ENCODE results near the gene SPTBN2.
"Not testable (repeated sequence)": the region's sequence is repeated elsewhere in the genome, so short reads cannot be mapped to it uniquely, and the experiment has no call there.

Gene SPTBN2

GRCh38 chr11:66680966-66681645 is 47.9 kb downstream of the SPTBN2 start:
- DNase-seq: no peak

- DNase-seq: peak; percentile 98
These were observed 51.2 kb downstream of the SPTBN2 start, which contains the start of gene RBM4B for GRCh38 chr11:66677599-66678375. Gene RBM4B (minus strand): TSS chr11:66677887. CDS start chr11:66677079, 808 bp downstream.

- no peak for DNase-seq
These were observed 52.0 kb downstream of the SPTBN2 start for GRCh38 chr11:66676931-66677598.

- DNase-seq: no peak
These were observed 52.6 kb downstream of the SPTBN2 start for GRCh38 chr11:66676282-66676919.

- DNase-seq: no peak
These were observed 53.9 kb downstream of the SPTBN2 start for GRCh38 chr11:66674964-66675602.

- no peak for DNase-seq
These were observed 58.2 kb downstream of the SPTBN2 start for GRCh38 chr11:66670816-66671215.

GRCh38 chr11:66665369-66665768 is 63.6 kb downstream of the SPTBN2 start:
- no peak for DNase-seq

- no peak for DNase-seq
These were observed 65.2 kb downstream of the SPTBN2 start for GRCh38 chr11:66663741-66664296.

GRCh38 chr11:66659763-66660162 is 69.3 kb downstream of the SPTBN2 start:
- no peak for DNase-seq

GRCh38 chr11:66653123-66653522 is 75.9 kb downstream of the SPTBN2 start:
- no peak for DNase-seq

GRCh38 chr11:66652651-66653050 is 76.4 kb downstream of the SPTBN2 start:
- no peak for DNase-seq

GRCh38 chr11:66651016-66651415 is 78.0 kb downstream of the SPTBN2 start:
- DNase-seq: no peak

GRCh38 chr11:66649903-66650302 is 79.1 kb downstream of the SPTBN2 start:
- no peak for DNase-seq

- no peak for DNase-seq
These were observed 82.2 kb downstream of the SPTBN2 start for GRCh38 chr11:66646828-66647227.

- no peak for DNase-seq
These were observed 85.1 kb downstream of the SPTBN2 start for GRCh38 chr11:66643745-66644437.

GRCh38 chr11:66641834-66642233 is 87.2 kb downstream of the SPTBN2 start:
- DNase-seq: no peak

- DNase-seq: not testable (repeated sequence)
These were observed 89.1 kb downstream of the SPTBN2 start for GRCh38 chr11:66639814-66640340.

- no peak for DNase-seq
These were observed 89.8 kb downstream of the SPTBN2 start for GRCh38 chr11:66639066-66639813.

- DNase-seq: peak; percentile 98
These were observed 90.6 kb downstream of the SPTBN2 start, which contains the start of gene RBM4 for GRCh38 chr11:66638177-66639065. Gene RBM4 (plus strand): TSS chr11:66638703. CDS start chr11:66639712, 1,009 bp downstream.
